Smooth muscle cell (in vitro differentiated cells): ENCODE results near the gene LCN12. TPM values are rescaled to one million over a fixed set of nuclear protein-coding genes. Genes with fewer than 3 reads are reported as not detected.

Experiments
- DNase-seq: peaks from one replicate; lab custom pipeline; 2025; ENCODE audit not compliant: unreplicated experiment; lab: John Stamatoyannopoulos, UW
- H2AFZ ChIP-seq: fragments of 200-600 bp; sonication (generic); 2 replicates; pipeline ENCODE4 v1.6.0; 2016; ENCODE audit warnings: antibody characterized with exemption, low read depth, mild to moderate bottlenecking
- H3F3A ChIP-seq: fragments of 200-600 bp; sonication (generic); 2 replicates; pipeline ENCODE4 v1.6.0; 2017; ENCODE audit warnings: antibody characterized with exemption, low read depth
- H3K27ac ChIP-seq: fragments of 200-600 bp; sonication (generic); 2 replicates; pipeline ENCODE4 v1.5.1; 2016; ENCODE audit warnings: low read depth, mild to moderate bottlenecking
- H3K27me3 ChIP-seq: fragments of 200-600 bp; sonication (generic); 2 replicates; pipeline ENCODE4 v1.6.1; 2016; ENCODE audit warnings: low read depth, mild to moderate bottlenecking
- H3K36me3 ChIP-seq: fragments of 200-600 bp; sonication (generic); 2 replicates; pipeline ENCODE4 v1.5.1; 2016; ENCODE audit warnings: low read depth
- H3K4me1 ChIP-seq: fragments of 200-600 bp; sonication (generic); 2 replicates; pipeline ENCODE4 v1.5.1; 2016; ENCODE audit warnings: low read depth
- H3K4me2 ChIP-seq: fragments of 200-600 bp; sonication (generic); 2 replicates; pipeline ENCODE4 v1.6.0; 2016; ENCODE audit warnings: mild to moderate bottlenecking
- H3K4me3 ChIP-seq: fragments of 200-600 bp; sonication (generic); 2 replicates; pipeline ENCODE4 v1.5.1; 2016; ENCODE audit warnings: mild to moderate bottlenecking
- H3K79me2 ChIP-seq: fragments of 200-600 bp; sonication (generic); 2 replicates; pipeline ENCODE4 v1.6.0; 2016; ENCODE audit warnings: low read depth, mild to moderate bottlenecking
- H3K9ac ChIP-seq: fragments of 200-600 bp; sonication (generic); 2 replicates; pipeline ENCODE4 v1.6.0; 2016; ENCODE audit warnings: low read depth
- H3K9me3 ChIP-seq: fragments of 200-600 bp; sonication (generic); replicated peaks from 2 replicates; pipeline ENCODE4 v1.5.1; 2016; ENCODE audit warnings: low read depth
- H4K20me1 ChIP-seq: fragments of 200-600 bp; sonication (generic); 2 replicates; pipeline ENCODE4 v1.6.0; 2016; ENCODE audit warnings: low read depth
- CTCF ChIP-seq: fragments of 200-600 bp; sonication (generic); IDR thresholded peaks from 2 replicates; pipeline ENCODE4 v1.5.1; 2017; ENCODE audit warnings: borderline replicate concordance, mild to moderate bottlenecking, antibody characterized with exemption; ENCODE audit not compliant: insufficient read depth, poor library complexity, severe bottlenecking
- WGBS: methylation state at CpG from one replicate; pipeline ENCODE4 v1.1.7; 2016; ENCODE audit warnings: low lambda C conversion rate; 5-methylcytosine and 5-hydroxymethylcytosine counted together
- polyA plus RNA-seq: library from polyadenylated mRNA; unstranded; fragments of >200 nt; fragmentation: Nextera tagmentation; extraction: Ambion mirVana; gene quantifications from 2 replicates; pipeline ENCODE4 v1.2.1, GENCODE V29; 2016
- total RNA-seq: library from RNA; depleted of rRNA; stranded (reverse); fragments of >200 nt; gene quantifications from 2 replicates; pipeline ENCODE4 v1.2.3, GENCODE V29; 2014

LCN12 gene
- total and polyA plus RNA-seq, 2 experiments from 2014 or later, result not detected

GRCh38 chr9:136939431-136939995 is 12.6 kb upstream of the LCN12 start:
- Histone ChIP-seq H3K4me2 (no peak overlapping the region), H3K9me3 (no peaks in the 10 kb centered on the region), H2AFZ (no peak overlapping the region), H3K27me3 (no peaks in the 10 kb centered on the region), H3K9ac (no peak overlapping the region), H3K36me3 (no peaks in the 10 kb centered on the region), H3K27ac (no peak overlapping the region), H4K20me1 (peaks cover 19% of the 10 kb centered on the region), H3F3A (no peaks in the 10 kb centered on the region), H3K79me2 (peaks cover 21% of the 10 kb centered on the region), H3K4me3 (no peak overlapping the region), H3K4me1 (no peaks in the 10 kb centered on the region)
- 98% methylated on average over 28 of the region's 28 CpGs for whole genome bisulfite sequencing
- TF ChIP-seq CTCF, result no peak
- no peak for DNase-seq

GRCh38 chr9:136939996-136940525 is 12.0 kb upstream of the LCN12 start:
- DNase-seq, result no peak
- 95% methylated on average over 16 of the region's 16 CpGs for WGBS

GRCh38 chr9:136940526-136941230 is 11.4 kb upstream of the LCN12 start:
- no peak overlapping the region for H3K4me2 ChIP-seq
- H3K27ac ChIP-seq, result no peak overlapping the region
- no peaks in the 10 kb centered on the region for H3F3A ChIP-seq
- no peak overlapping the region for H3K9ac ChIP-seq
- no peak overlapping the region for H2AFZ ChIP-seq
- H3K79me2 ChIP-seq, result peaks cover 21% of the 10 kb centered on the region
- no peaks in the 10 kb centered on the region for H3K36me3 ChIP-seq
- H3K27me3 ChIP-seq, result no peaks in the 10 kb centered on the region
- no peaks in the 10 kb centered on the region for H3K9me3 ChIP-seq
- peaks cover 19% of the 10 kb centered on the region for H4K20me1 ChIP-seq
- DNase-seq, result no peak
- 97% methylated on average over 42 of the region's 42 CpGs for WGBS
- H3K4me3 ChIP-seq, result no peak overlapping the region
- H3K4me1 ChIP-seq, result no peaks in the 10 kb centered on the region
- no peak for TF ChIP-seq CTCF

More at GRCh38 chr9:136939996-136940525, 12.0 kb upstream of the LCN12 start:
- Histone ChIP-seq H3K27me3 (no peaks in the 10 kb centered on the region), H3K79me2 (peaks cover 21% of the 10 kb centered on the region), H3K4me1 (no peaks in the 10 kb centered on the region), H3K9me3 (no peaks in the 10 kb centered on the region), H3K4me3 (no peak overlapping the region), H3K9ac (no peak overlapping the region), H3F3A (no peaks in the 10 kb centered on the region), H2AFZ (no peak overlapping the region), H3K4me2 (no peak overlapping the region), H4K20me1 (peaks cover 19% of the 10 kb centered on the region), H3K27ac (no peak overlapping the region), H3K36me3 (no peaks in the 10 kb centered on the region)
- TF ChIP-seq CTCF, result no peak
